ENCODE measurements around the gene LRP8. TPM values are rescaled to one million over a fixed set of nuclear protein-coding genes. Genes with fewer than 3 reads are reported as not detected.

Gene LRP8
- total RNA-seq, 5 donors from 2014 or later (not counting 1 experiment from before 2014, with no cell fraction given) = 8.9 to 21.5 (median 19.8) TPM

DNA sequence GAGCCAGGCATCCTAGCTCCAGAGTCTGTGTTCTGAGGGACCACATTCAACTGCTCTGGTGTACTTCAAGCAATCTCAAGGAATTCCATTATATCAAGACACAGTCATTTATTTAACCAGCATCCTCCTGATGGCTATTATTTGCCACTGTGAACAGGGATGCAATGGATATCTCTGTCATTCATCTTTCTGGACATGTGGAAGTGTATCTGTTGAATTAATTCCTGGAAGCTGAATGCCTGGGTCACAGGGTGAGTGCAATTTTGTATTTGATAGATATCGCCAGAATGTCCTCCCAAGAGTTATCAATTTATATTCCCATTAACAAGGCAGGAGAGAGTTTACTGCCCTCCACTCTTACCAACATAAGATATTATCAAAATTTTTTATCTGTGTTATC, 24.7 kb upstream of the LRP8 start:
- Histone ChIP-seq H3K9me3 (peaks cover 3% of the 10 kb centered on the region), H3K36me3 (ENCODE audit: control insufficient read depth in 2 of 2, extremely low read depth in 1 of 2, insufficient read depth in 1 of 2, low read length in 1 of 2) (no peaks in the 10 kb centered on the region), H3K4me1 (ENCODE audit: control insufficient read depth in 1 of 2, extremely low read depth in 1 of 2, insufficient read depth in 2 of 2, low read length in 2 of 2) (no peaks in the 10 kb centered on the region), H3K27ac (ENCODE audit: low read length) (no peak overlapping the region), H3K4me3 (ENCODE audit: control insufficient read depth in 1 of 2, extremely low read depth in 1 of 2, low read length in 1 of 2) (no peak overlapping the region), H3K27me3 (replicated peaks in 1 of 2; ENCODE audit: control insufficient read depth in 2 of 2, extremely low read depth in 1 of 2, insufficient read depth in 2 of 2, low read length in 1 of 2) (no peaks in the 10 kb centered on the region)
- ChIA-PET CTCF (no interaction called here), POLR2A (no interaction called here)
- peaks cover 5% of the 10 kb centered on the region for H3K36me3 Mint-ChIP-seq
- H3K4me3 Mint-ChIP-seq = no peak overlapping the region
- WGBS (ENCODE audit: insufficient coverage) = no CpG with 5 or more reads among the region's 1 CpG
- peaks cover 0 to 12% (median 9%) of the 10 kb centered on the region in 3 donors for H3K9me3 Mint-ChIP-seq
- DNase-seq (no peak), ATAC-seq (replicated peaks in 1 of 4) (no peak)
- H3K4me1 Mint-ChIP-seq = no peaks in the 10 kb centered on the region
- H3K27ac Mint-ChIP-seq = no peak overlapping the region
- H3K27me3 Mint-ChIP-seq = no peaks in the 10 kb centered on the region

GRCh38 chr1:53350853-53351767, 23.2 kb upstream of the LRP8 start:
- peak in 1 of 35 experiments; percentile 9 for DNase-seq
- Histone ChIP-seq H3K9me3 (no peaks in the 10 kb centered on the region), H3K4me3 (ENCODE audit: control insufficient read depth in 1 of 2, extremely low read depth in 1 of 2, low read length in 1 of 2) (no peak overlapping the region), H3K4me1 (ENCODE audit: control insufficient read depth in 1 of 2, extremely low read depth in 1 of 2, insufficient read depth in 2 of 2, low read length in 2 of 2) (no peaks in the 10 kb centered on the region), H3K27me3 (replicated peaks in 1 of 2; ENCODE audit: control insufficient read depth in 2 of 2, extremely low read depth in 1 of 2, insufficient read depth in 2 of 2, low read length in 1 of 2) (peaks cover 0 to 6% of the 10 kb centered on the region in 2 experiments), H3K36me3 (ENCODE audit: control insufficient read depth in 2 of 2, extremely low read depth in 1 of 2, insufficient read depth in 1 of 2, low read length in 1 of 2) (no peaks in the 10 kb centered on the region), H3K27ac (ENCODE audit: low read length) (no peak overlapping the region)
- ATAC-seq (replicated peaks in 1 of 4) = no peak
- ChIA-PET CTCF (no interaction called here), POLR2A (no interaction called here)
- H3K27me3 Mint-ChIP-seq = no peaks in the 10 kb centered on the region
- H3K4me1 Mint-ChIP-seq = no peaks in the 10 kb centered on the region
- H3K27ac Mint-ChIP-seq = no peak overlapping the region
- peaks cover 0 to 2% (median 0%) of the 10 kb centered on the region in 3 donors for H3K9me3 Mint-ChIP-seq
- H3K4me3 Mint-ChIP-seq = no peak overlapping the region
- 83% methylated on average over 2 of the region's 8 CpGs for WGBS (ENCODE audit: insufficient coverage)
- no peaks in the 10 kb centered on the region for H3K36me3 Mint-ChIP-seq

GRCh38 chr1:53349968-53350852, 22.3 kb upstream of the LRP8 start:
- POLR2A ChIA-PET = no interaction called here
- peaks cover 0 to 6% of the 10 kb centered on the region in 2 experiments for H3K27me3 ChIP-seq (replicated peaks in 1 of 2; ENCODE audit: control insufficient read depth in 2 of 2, extremely low read depth in 1 of 2, insufficient read depth in 2 of 2, low read length in 1 of 2)
- ATAC-seq (replicated peaks in 1 of 4) (no peak), DNase-seq (peak in 1 of 35 experiments; percentile 17)
- no peak overlapping the region for H3K4me3 ChIP-seq (ENCODE audit: control insufficient read depth in 1 of 2, extremely low read depth in 1 of 2, low read length in 1 of 2)
- Mint-ChIP-seq H3K27ac (no peak overlapping the region), H3K9me3 (no peaks in the 10 kb centered on the region), H3K4me3 (no peak overlapping the region), H3K4me1 (no peaks in the 10 kb centered on the region), H3K36me3 (no peaks in the 10 kb centered on the region), H3K27me3 (no peaks in the 10 kb centered on the region)
- no peak overlapping the region for H3K27ac ChIP-seq (ENCODE audit: low read length)
- H3K4me1 ChIP-seq (ENCODE audit: control insufficient read depth in 1 of 2, extremely low read depth in 1 of 2, insufficient read depth in 2 of 2, low read length in 2 of 2) = no peaks in the 10 kb centered on the region
- H3K9me3 ChIP-seq = no peaks in the 10 kb centered on the region
- CTCF ChIA-PET = no interaction called here
- 95% methylated on average over 4 of the region's 7 CpGs for WGBS (ENCODE audit: insufficient coverage)
- no peaks in the 10 kb centered on the region for H3K36me3 ChIP-seq (ENCODE audit: control insufficient read depth in 2 of 2, extremely low read depth in 1 of 2, insufficient read depth in 1 of 2, low read length in 1 of 2)

- ATAC-seq (replicated peaks in 1 of 4) (no peak), DNase-seq (no peak)
- H3K4me3 ChIP-seq (ENCODE audit: control insufficient read depth in 1 of 2, extremely low read depth in 1 of 2, low read length in 1 of 2) = no peak overlapping the region
- Mint-ChIP-seq H3K9me3 (no peaks in the 10 kb centered on the region), H3K27me3 (no peaks in the 10 kb centered on the region), H3K36me3 (no peaks in the 10 kb centered on the region), H3K4me1 (no peaks in the 10 kb centered on the region), H3K4me3 (no peak overlapping the region), H3K27ac (no peak overlapping the region)
- H3K36me3 ChIP-seq (ENCODE audit: control insufficient read depth in 2 of 2, extremely low read depth in 1 of 2, insufficient read depth in 1 of 2, low read length in 1 of 2) = no peaks in the 10 kb centered on the region
- ChIA-PET CTCF (no interaction called here), POLR2A (no interaction called here)
- H3K27me3 ChIP-seq (replicated peaks in 1 of 2; ENCODE audit: control insufficient read depth in 2 of 2, extremely low read depth in 1 of 2, insufficient read depth in 2 of 2, low read length in 1 of 2) = peaks cover 0 to 6% of the 10 kb centered on the region in 2 experiments
- no peak overlapping the region for H3K27ac ChIP-seq (ENCODE audit: low read length)
- WGBS (ENCODE audit: insufficient coverage) = 73% methylated on average over 4 of the region's 5 CpGs
- H3K4me1 ChIP-seq (ENCODE audit: control insufficient read depth in 1 of 2, extremely low read depth in 1 of 2, insufficient read depth in 2 of 2, low read length in 2 of 2) = no peaks in the 10 kb centered on the region
- no peaks in the 10 kb centered on the region for H3K9me3 ChIP-seq
Observed at GRCh38 chr1:53349369-53349835, 21.5 kb upstream of the LRP8 start.

GRCh38 chr1:53348486-53349368, 20.9 kb upstream of the LRP8 start:
- peaks cover 0 to 13% of the 10 kb centered on the region in 2 experiments for H3K27me3 ChIP-seq (replicated peaks in 1 of 2; ENCODE audit: control insufficient read depth in 2 of 2, extremely low read depth in 1 of 2, insufficient read depth in 2 of 2, low read length in 1 of 2)
- Mint-ChIP-seq H3K4me3 (no peak overlapping the region), H3K4me1 (no peaks in the 10 kb centered on the region), H3K9me3 (no peaks in the 10 kb centered on the region), H3K27me3 (no peaks in the 10 kb centered on the region), H3K27ac (no peak overlapping the region), H3K36me3 (no peaks in the 10 kb centered on the region)
- DNase-seq (peak in 1 of 35 experiments; percentile 23), ATAC-seq (replicated peaks in 1 of 4) (no peak)
- H3K4me3 ChIP-seq (ENCODE audit: control insufficient read depth in 1 of 2, extremely low read depth in 1 of 2, low read length in 1 of 2) = no peak overlapping the region
- H3K36me3 ChIP-seq (ENCODE audit: control insufficient read depth in 2 of 2, extremely low read depth in 1 of 2, insufficient read depth in 1 of 2, low read length in 1 of 2) = no peaks in the 10 kb centered on the region
- no peaks in the 10 kb centered on the region for H3K4me1 ChIP-seq (ENCODE audit: control insufficient read depth in 1 of 2, extremely low read depth in 1 of 2, insufficient read depth in 2 of 2, low read length in 2 of 2)
- 98% methylated on average over 14 of the region's 21 CpGs for WGBS (ENCODE audit: insufficient coverage)
- ChIA-PET POLR2A (no interaction called here), CTCF (no interaction called here)
- H3K9me3 ChIP-seq = no peaks in the 10 kb centered on the region
- H3K27ac ChIP-seq (ENCODE audit: low read length) = no peak overlapping the region

GRCh38 chr1:53346814-53347176, 18.9 kb upstream of the LRP8 start:
- ATAC-seq (replicated peaks in 1 of 4) (no peak), DNase-seq (peak in 1 of 35 experiments; percentile 17)
- H3K4me1 Mint-ChIP-seq = no peaks in the 10 kb centered on the region
- Histone ChIP-seq H3K4me1 (ENCODE audit: control insufficient read depth in 1 of 2, extremely low read depth in 1 of 2, insufficient read depth in 2 of 2, low read length in 2 of 2) (no peaks in the 10 kb centered on the region), H3K4me3 (ENCODE audit: control insufficient read depth in 1 of 2, extremely low read depth in 1 of 2, low read length in 1 of 2) (no peak overlapping the region), H3K36me3 (ENCODE audit: control insufficient read depth in 2 of 2, extremely low read depth in 1 of 2, insufficient read depth in 1 of 2, low read length in 1 of 2) (no peaks in the 10 kb centered on the region), H3K9me3 (no peaks in the 10 kb centered on the region), H3K27ac (ENCODE audit: low read length) (no peak overlapping the region), H3K27me3 (replicated peaks in 1 of 2; ENCODE audit: control insufficient read depth in 2 of 2, extremely low read depth in 1 of 2, insufficient read depth in 2 of 2, low read length in 1 of 2) (peaks cover 0 to 15% of the 10 kb centered on the region in 2 experiments)
- CTCF ChIA-PET = no interaction called here
- H3K9me3 Mint-ChIP-seq = no peaks in the 10 kb centered on the region
- H3K27ac Mint-ChIP-seq = no peak overlapping the region
- POLR2A ChIA-PET = no interaction called here
- WGBS (ENCODE audit: insufficient coverage) = 94% methylated on average over 2 of the region's 3 CpGs
- H3K4me3 Mint-ChIP-seq = no peak overlapping the region
- no peaks in the 10 kb centered on the region for H3K27me3 Mint-ChIP-seq
- H3K36me3 Mint-ChIP-seq = no peaks in the 10 kb centered on the region
